IMR-90 (cell line): ENCODE results near the gene PMF1. TPM values are rescaled to one million over a fixed set of nuclear protein-coding genes. Genes with fewer than 3 reads are reported as not detected.

Source experiments
- ATAC-seq: fragments of 200-7000 bp; cut with Tn5 transposase; 2 replicates; pipeline ENCODE4 v1.9.1; 2020; ENCODE audit warnings: low read depth, mild to moderate bottlenecking, moderate library complexity
- BruUV-seq: library from RNA; stranded (reverse); fragments of 400-500 nt; replicated peaks from 2 replicates; lab custom pipeline; 2021; lab: Mats Ljungman, UMichigan
- CTCF ChIA-PET: fragments of 300-600 bp; formaldehyde crosslinking; extraction: SDS; loops from one replicate; lab custom pipeline; 2021; ENCODE audit warnings: antibody characterized with exemption; lab: Yijun Ruan, JAX
- POLR2A ChIA-PET: fragments of 300-600 bp; sonication (Branson Sonifier 250); formaldehyde crosslinking; loops from one replicate; lab custom pipeline; 2022; ENCODE audit warnings: antibody characterized with exemption; ENCODE audit not compliant: unreplicated experiment; lab: Charles Lee
- DNase-seq: peaks from one replicate; pipeline ENCODE4 v3.0.0; 2013
- H2AFZ ChIP-seq: replicated peaks from 2 replicates; pipeline ENCODE3; 2013; ENCODE audit warnings: low read length, mild to moderate bottlenecking; ENCODE audit not compliant: poor library complexity
- H2AK5ac ChIP-seq: 2 replicates; pipeline ENCODE4 v1.6.1; 2013; ENCODE audit warnings: low read depth, low read length, inconsistent platforms
- H2AK9ac ChIP-seq: replicated peaks from 2 replicates; pipeline ENCODE3; 2013; ENCODE audit warnings: mild to moderate bottlenecking, low read depth, low read length, moderate library complexity; ENCODE audit not compliant: poor library complexity
- H2BK120ac ChIP-seq: 2 replicates; pipeline ENCODE4 v1.6.1; 2013; ENCODE audit warnings: low read depth, low read length, inconsistent platforms
- H2BK15ac ChIP-seq: 3 replicates; pipeline ENCODE4 v1.6.1; 2013; ENCODE audit warnings: low read depth, low read length, inconsistent platforms
- H2BK20ac ChIP-seq: 2 replicates; pipeline ENCODE4 v1.6.1; 2013; ENCODE audit warnings: low read depth, mild to moderate bottlenecking, inconsistent platforms, low read length, moderate library complexity
- H2BK5ac ChIP-seq: 2 replicates; pipeline ENCODE4 v1.6.1; 2013; ENCODE audit warnings: mild to moderate bottlenecking, low read depth, low read length, inconsistent platforms; ENCODE audit not compliant: poor library complexity, severe bottlenecking
- H3K14ac ChIP-seq: replicated peaks from 2 replicates; pipeline ENCODE4 v1.6.1; 2013; ENCODE audit warnings: low read depth, low read length, inconsistent platforms
- H3K18ac ChIP-seq: 2 replicates; pipeline ENCODE4 v1.6.1; 2013; ENCODE audit warnings: low read depth, low read length, control low read depth
- H3K23ac ChIP-seq: 2 replicates; pipeline ENCODE4 v1.6.1; 2013; ENCODE audit warnings: low read depth, low read length, inconsistent platforms
- H3K27ac ChIP-seq: 2 replicates; pipeline ENCODE4 v1.5.1; 2013; ENCODE audit warnings: mild to moderate bottlenecking, control low read depth, low read length; ENCODE audit not compliant: insufficient read depth
- H3K27me3 ChIP-seq: 2 replicates; pipeline ENCODE4 v1.6.1; 2013; ENCODE audit warnings: low read length; ENCODE audit not compliant: control insufficient read depth, insufficient read depth
- H3K36me3 ChIP-seq: 2 replicates; pipeline ENCODE4 v1.6.1; 2013; ENCODE audit warnings: low read length, mixed read lengths; ENCODE audit not compliant: control insufficient read depth, insufficient read depth
- H3K4ac ChIP-seq: 2 replicates; pipeline ENCODE4 v1.6.1; 2013; ENCODE audit warnings: low read depth, low read length, inconsistent platforms
- H3K4me1 ChIP-seq: 2 replicates; pipeline ENCODE4 v1.6.1; 2013; ENCODE audit warnings: low read length, mixed read lengths; ENCODE audit not compliant: control insufficient read depth, insufficient read depth
- H3K4me2 ChIP-seq: 2 replicates; pipeline ENCODE4 v1.6.1; 2013; ENCODE audit warnings: low read depth, mild to moderate bottlenecking, control low read depth, low read length, moderate library complexity
- H3K4me3 ChIP-seq: 2 replicates; pipeline ENCODE4 v1.5.1; 2013; ENCODE audit warnings: low read depth, mild to moderate bottlenecking, control low read depth, low read length, moderate library complexity; ENCODE audit not compliant: insufficient read depth
- H3K56ac ChIP-seq: 2 replicates; pipeline ENCODE4 v1.6.1; 2013; ENCODE audit warnings: low read length, inconsistent platforms; ENCODE audit not compliant: insufficient read depth; ENCODE audit errors: extremely low read depth
- H3K79me1 ChIP-seq, 2 experiments: 2 replicates each; pipeline ENCODE4 v1.6.1; 2013; ENCODE audit warnings: low read length in 2 of 2, inconsistent platforms in 1 of 2, low read depth in 1 of 2
- H3K9ac ChIP-seq: 2 replicates; pipeline ENCODE4 v1.6.1; 2013; ENCODE audit warnings: low read depth, low read length, control low read depth
- H3K9me1 ChIP-seq: 2 replicates; pipeline ENCODE4 v1.6.1; 2013; ENCODE audit warnings: low read length, inconsistent platforms; ENCODE audit not compliant: insufficient read depth
- H3K9me3 ChIP-seq: 2 replicates; pipeline ENCODE4 v1.6.1; 2013; ENCODE audit warnings: low read length; ENCODE audit not compliant: control insufficient read depth, insufficient read depth
- H4K20me1 ChIP-seq: 2 replicates; pipeline ENCODE4 v1.6.1; 2013; ENCODE audit warnings: low read length, inconsistent platforms; ENCODE audit not compliant: insufficient read depth
- H4K5ac ChIP-seq: 2 replicates; pipeline ENCODE4 v1.6.1; 2013; ENCODE audit warnings: mild to moderate bottlenecking, low read depth, low read length, control low read depth
- H4K8ac ChIP-seq, 2 experiments: 2 replicates each; pipeline ENCODE4 v1.6.1; 2013; ENCODE audit warnings: low read depth in 2 of 2, low read length in 2 of 2, control low read depth in 1 of 2, inconsistent platforms in 1 of 2
- H4K91ac ChIP-seq: 2 replicates; pipeline ENCODE4 v1.6.1; 2013; ENCODE audit warnings: low read depth, low read length, inconsistent platforms; ENCODE audit not compliant: insufficient read depth
- CEBPB ChIP-seq: IDR thresholded peaks from 2 replicates; pipeline ENCODE4 v1.6.1; 2012; ENCODE audit warnings: low read depth, low read length, improper control_type of control experiment
- CHD1 ChIP-seq: IDR thresholded peaks from 2 replicates; pipeline ENCODE4 v1.6.1; 2012; ENCODE audit warnings: low read depth, low read length, improper control_type of control experiment
- ELK1 ChIP-seq: fragments of 150-350 bp; IDR thresholded peaks from 2 replicates; pipeline ENCODE4 v1.6.1; 2016; ENCODE audit warnings: low read depth, mild to moderate bottlenecking, low read length, moderate library complexity, borderline replicate concordance
- MAZ ChIP-seq: IDR thresholded peaks from 2 replicates; pipeline ENCODE4 v1.6.1; 2012; ENCODE audit warnings: low read depth, mild to moderate bottlenecking, low read length, improper control_type of control experiment, moderate library complexity, borderline replicate concordance
- MXI1 ChIP-seq: IDR thresholded peaks from 2 replicates; pipeline ENCODE4 v1.6.1; 2012; ENCODE audit warnings: low read depth, mild to moderate bottlenecking, low read length, moderate library complexity, borderline replicate concordance
- POLR2A ChIP-seq: IDR thresholded peaks from 2 replicates; pipeline ENCODE4 v1.6.1; 2012; ENCODE audit warnings: mild to moderate bottlenecking, low read depth, low read length
- WGBS, 2 experiments: methylation state at CpG; one replicate each; pipeline versions ENCODE4 v1.1.5 to v1.1.7; 2013; ENCODE audit warnings: missing lambda C conversion rate in 2 of 2; ENCODE audit not compliant: insufficient read length in 1 of 2; ENCODE audit errors: extremely low coverage in 2 of 2; 5-methylcytosine and 5-hydroxymethylcytosine counted together
- dilution Hi-C: fragments of 300-500 bp; cut with HindIII; formaldehyde crosslinking; loops from one replicate; pipeline ENCODE4 v1.14.3; 2018; ENCODE audit warnings: low sequenced_read_pairs; ENCODE audit not compliant: unreplicated experiment
- in situ Hi-C: fragments of 300-500 bp; cut with MboI; formaldehyde crosslinking; loops from 3 replicates; pipeline ENCODE4 v1.14.3; 2019; ENCODE audit warnings: low sequenced_read_pairs, inconsistent platforms, mixed read lengths
- intact Hi-C: fragments of 100-400 bp; cut with micrococcal nuclease; formaldehyde crosslinking; loops from 2 replicates; pipeline ENCODE4 v1.10.0; 2022
- polyA plus RNA-seq, 3 experiments: library from polyadenylated mRNA; depleted of rRNA; stranded (reverse); fragments of >200 nt; gene quantifications; 2 replicates each; pipeline ENCODE4 v1.2.3, GENCODE V29; 2012; ENCODE audit warnings: low replicate concordance in 1 of 3
- total RNA-seq: library from RNA; depleted of rRNA; stranded (reverse); fragments of >200 nt; gene quantifications from 2 replicates; pipeline ENCODE4 v1.2.3, GENCODE V29; 2012
- TF ChIP-seq, protein P1 (sequence below): conservative IDR thresholded peaks from 2 replicates; pipeline ENCODE4 v1.5.1; 2012; ENCODE audit warnings: mild to moderate bottlenecking, low read depth, low read length, improper control_type of control experiment

PMF1 gene
- total and polyA plus RNA-seq, 2 of the 4 experiments (the other 2 are of a cell fraction) = 54.8 to 73.4 TPM

GRCh38 chr1:156247460-156248322 lies 34.9 kb downstream of the PMF1 start, which contains the start of gene PAQR6 (continued):
- no peak for TF ChIP-seq CHD1

DNA sequence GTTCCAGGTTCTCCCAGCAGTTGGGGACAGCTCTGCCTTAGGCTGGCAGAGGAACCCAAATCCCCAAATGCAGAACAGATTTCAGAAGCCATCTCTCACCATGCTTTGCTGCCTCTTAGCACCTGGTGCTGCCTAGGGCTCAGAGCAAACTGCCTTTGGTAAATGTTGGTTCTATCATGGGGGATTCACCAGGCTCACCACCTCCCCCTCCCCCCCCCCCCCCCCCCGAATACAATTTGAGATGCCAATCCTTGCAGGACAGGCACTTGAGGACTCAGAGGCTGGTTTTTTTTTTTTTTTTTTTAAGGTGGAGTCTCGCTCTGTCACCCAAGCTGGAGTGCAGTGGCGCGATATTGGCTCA lies 35.5 kb downstream of the PMF1 start:
- no peak overlapping the region for H3K23ac ChIP-seq
- CTCF ChIA-PET = no interaction called here
- H3K18ac ChIP-seq = no peak overlapping the region
- H2BK5ac ChIP-seq = no peak overlapping the region
- in situ Hi-C loops = no loop called here
- H3K27me3 ChIP-seq = peaks cover 12% of the 10 kb centered on the region; the same call in 1 of the 2 replicates
- H3K4me3 ChIP-seq = no peak overlapping the region
- H3K14ac ChIP-seq = no peak overlapping the region
- H4K20me1 ChIP-seq = no peaks in the 10 kb centered on the region; the same call in none of the 2 replicates
- H3K9me1 ChIP-seq = no peaks in the 10 kb centered on the region
- no peak overlapping the region for H3K56ac ChIP-seq
- H3K36me3 ChIP-seq = peaks cover 43% of the 10 kb centered on the region
- H2BK20ac ChIP-seq = no peak overlapping the region
- intact Hi-C loops = no loop called here
- no peak overlapping the region for H3K4ac ChIP-seq
- no CpG with 5 or more reads among the region's 4 CpGs for WGBS, 2 experiments
- DNase-seq = no peak
- H3K4me1 ChIP-seq = peaks cover 2% of the 10 kb centered on the region; the same call in 1 of the 2 replicates
- no peak overlapping the region for H3K9ac ChIP-seq
- H2AFZ ChIP-seq = no peak overlapping the region
- peaks cover 0 to 2% of the 10 kb centered on the region in 2 experiments; a peak in 2 of 4 replicates for H3K79me1 ChIP-seq
- ATAC-seq = no peak
- H4K8ac ChIP-seq = no peak overlapping the region
- no peak overlapping the region for H2AK5ac ChIP-seq
- H2BK15ac ChIP-seq = no peak overlapping the region
- H4K5ac ChIP-seq = no peak overlapping the region
- peak overlapping the region; percentile 44 for H2AK9ac ChIP-seq
- H3K9me3 ChIP-seq = no peaks in the 10 kb centered on the region
- TF ChIP-seq POLR2A (no peak), MAZ (no peak), MXI1 (no peak), ELK1 (no peak), CEBPB (no peak)
- TF ChIP-seq, protein P1, sequence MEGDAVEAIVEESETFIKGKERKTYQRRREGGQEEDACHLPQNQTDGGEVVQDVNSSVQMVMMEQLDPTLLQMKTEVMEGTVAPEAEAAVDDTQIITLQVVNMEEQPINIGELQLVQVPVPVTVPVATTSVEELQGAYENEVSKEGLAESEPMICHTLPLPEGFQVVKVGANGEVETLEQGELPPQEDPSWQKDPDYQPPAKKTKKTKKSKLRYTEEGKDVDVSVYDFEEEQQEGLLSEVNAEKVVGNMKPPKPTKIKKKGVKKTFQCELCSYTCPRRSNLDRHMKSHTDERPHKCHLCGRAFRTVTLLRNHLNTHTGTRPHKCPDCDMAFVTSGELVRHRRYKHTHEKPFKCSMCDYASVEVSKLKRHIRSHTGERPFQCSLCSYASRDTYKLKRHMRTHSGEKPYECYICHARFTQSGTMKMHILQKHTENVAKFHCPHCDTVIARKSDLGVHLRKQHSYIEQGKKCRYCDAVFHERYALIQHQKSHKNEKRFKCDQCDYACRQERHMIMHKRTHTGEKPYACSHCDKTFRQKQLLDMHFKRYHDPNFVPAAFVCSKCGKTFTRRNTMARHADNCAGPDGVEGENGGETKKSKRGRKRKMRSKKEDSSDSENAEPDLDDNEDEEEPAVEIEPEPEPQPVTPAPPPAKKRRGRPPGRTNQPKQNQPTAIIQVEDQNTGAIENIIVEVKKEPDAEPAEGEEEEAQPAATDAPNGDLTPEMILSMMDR = no peak
- POLR2A ChIA-PET = no interaction called here
- H2BK120ac ChIP-seq = no peak overlapping the region
- BruUV-seq = no TSS peak
- H4K91ac ChIP-seq = no peak overlapping the region
- no peak overlapping the region for H3K27ac ChIP-seq
- no peak overlapping the region for H3K4me2 ChIP-seq
- dilution Hi-C loops = no loop called here
